Retinal pigment epithelial cell (primary cell): ENCODE measurements around the gene AIFM3.

ENCODE experiments used
- DNase-seq: peaks from one replicate; pipeline ENCODE4 v3.0.0-alpha.2; 2010; ENCODE audit warnings: low read depth
- H3K4me3 ChIP-seq: 2 replicates; pipeline ENCODE4 v1.5.1; 2011; ENCODE audit warnings: mild to moderate bottlenecking, low read length, control low read depth, moderate library complexity
- TF ChIP-seq, protein P1 (sequence below): conservative IDR thresholded peaks from 2 replicates; pipeline ENCODE4 v1.5.1; 2011; ENCODE audit warnings: low read depth, low read length, control low read depth, inconsistent platforms

The AIFM3 gene

DNA sequence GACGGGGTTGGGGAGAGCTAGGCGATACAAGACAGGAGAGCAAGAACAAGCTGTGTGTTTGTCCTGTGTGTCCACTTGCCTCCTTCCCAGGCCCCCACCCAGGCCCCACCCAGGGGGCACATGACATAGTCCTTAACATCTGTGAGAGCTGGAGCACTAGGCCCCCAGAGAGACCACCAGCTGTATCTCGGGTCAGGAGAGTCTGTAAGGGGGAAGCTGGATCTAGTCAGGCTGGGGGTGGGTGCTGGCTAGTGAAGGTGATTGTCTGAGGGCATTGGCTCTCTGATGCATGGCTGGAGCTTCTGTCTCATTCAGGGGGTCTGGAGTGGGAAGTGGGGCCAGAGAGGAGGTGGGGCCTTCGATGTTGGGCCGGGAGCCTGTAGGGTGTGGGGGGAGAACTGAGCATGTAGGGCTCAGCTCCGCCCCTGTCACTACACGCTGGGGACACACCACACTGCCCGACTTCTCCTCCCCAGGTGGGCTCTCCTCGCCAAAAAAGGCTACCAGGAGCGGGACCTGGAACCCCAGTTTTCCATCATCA, 48.5 kb downstream of the AIFM3 start:
- TF ChIP-seq, protein P1, sequence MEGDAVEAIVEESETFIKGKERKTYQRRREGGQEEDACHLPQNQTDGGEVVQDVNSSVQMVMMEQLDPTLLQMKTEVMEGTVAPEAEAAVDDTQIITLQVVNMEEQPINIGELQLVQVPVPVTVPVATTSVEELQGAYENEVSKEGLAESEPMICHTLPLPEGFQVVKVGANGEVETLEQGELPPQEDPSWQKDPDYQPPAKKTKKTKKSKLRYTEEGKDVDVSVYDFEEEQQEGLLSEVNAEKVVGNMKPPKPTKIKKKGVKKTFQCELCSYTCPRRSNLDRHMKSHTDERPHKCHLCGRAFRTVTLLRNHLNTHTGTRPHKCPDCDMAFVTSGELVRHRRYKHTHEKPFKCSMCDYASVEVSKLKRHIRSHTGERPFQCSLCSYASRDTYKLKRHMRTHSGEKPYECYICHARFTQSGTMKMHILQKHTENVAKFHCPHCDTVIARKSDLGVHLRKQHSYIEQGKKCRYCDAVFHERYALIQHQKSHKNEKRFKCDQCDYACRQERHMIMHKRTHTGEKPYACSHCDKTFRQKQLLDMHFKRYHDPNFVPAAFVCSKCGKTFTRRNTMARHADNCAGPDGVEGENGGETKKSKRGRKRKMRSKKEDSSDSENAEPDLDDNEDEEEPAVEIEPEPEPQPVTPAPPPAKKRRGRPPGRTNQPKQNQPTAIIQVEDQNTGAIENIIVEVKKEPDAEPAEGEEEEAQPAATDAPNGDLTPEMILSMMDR: no peak
- DNase-seq: no peak
- H3K4me3 ChIP-seq: no peak overlapping the region

DNA sequence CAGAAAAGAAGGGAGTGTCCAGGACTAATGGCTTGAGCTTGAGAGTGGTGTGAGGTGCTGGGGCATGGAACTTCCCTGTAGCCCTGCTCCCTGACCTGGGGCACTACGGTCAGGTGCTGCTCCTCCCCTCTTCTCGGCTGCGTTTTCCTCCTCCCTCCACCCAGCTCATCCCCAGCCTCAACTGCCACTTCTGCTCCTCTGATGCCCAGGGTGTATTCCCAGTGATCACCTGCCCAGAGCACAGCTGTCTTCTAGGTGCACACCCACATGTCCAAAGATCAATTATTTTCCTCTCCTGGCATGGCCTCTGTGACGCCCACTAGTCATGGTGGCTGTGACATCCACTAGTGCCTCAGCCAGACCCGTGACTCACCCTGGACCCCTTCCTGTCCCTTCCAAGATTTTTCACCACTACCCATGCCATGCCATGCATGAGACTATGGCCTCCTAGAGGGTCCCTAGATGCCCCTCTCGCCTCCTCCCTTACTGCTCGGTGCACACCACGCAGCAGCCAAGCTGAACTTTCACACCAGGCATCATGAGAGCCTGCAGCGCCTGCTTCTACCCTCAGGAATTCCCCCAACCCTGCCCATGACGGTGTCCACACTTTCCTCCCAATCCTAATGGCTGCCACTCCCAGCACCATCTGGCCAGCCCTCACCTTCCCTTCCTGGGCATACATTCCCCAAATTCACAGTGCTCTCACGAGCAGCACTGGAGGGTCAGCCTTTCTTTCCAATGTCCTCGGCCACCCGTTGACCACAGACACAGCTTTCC, 49.8 kb downstream of the AIFM3 start:
- TF ChIP-seq, protein P1: no peak
- DNase-seq: no peak
- H3K4me3 ChIP-seq: no peak overlapping the region

DNA sequence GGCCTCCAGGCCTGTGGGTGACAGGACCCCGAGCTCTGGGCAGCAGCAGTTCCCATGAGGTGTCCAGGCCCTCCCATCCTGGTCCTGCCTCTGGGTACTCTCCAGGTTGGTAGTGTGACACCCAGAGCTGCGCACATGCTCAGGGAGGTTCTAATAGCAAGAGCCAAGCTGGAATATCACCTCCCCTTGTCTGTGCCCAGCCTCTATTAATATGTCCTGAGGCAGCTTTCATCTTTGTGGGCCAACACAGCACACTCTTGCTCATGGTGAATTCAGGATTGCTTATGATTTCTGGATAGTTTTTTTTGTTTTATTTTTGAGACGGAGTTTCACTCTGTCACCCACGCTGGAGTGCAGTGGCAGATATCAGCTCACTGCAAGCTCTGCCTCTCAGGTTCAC, 51.3 kb downstream of the AIFM3 start:
- DNase-seq: no peak
- TF ChIP-seq, protein P1: no peak
- H3K4me3 ChIP-seq: no peak overlapping the region

DNA sequence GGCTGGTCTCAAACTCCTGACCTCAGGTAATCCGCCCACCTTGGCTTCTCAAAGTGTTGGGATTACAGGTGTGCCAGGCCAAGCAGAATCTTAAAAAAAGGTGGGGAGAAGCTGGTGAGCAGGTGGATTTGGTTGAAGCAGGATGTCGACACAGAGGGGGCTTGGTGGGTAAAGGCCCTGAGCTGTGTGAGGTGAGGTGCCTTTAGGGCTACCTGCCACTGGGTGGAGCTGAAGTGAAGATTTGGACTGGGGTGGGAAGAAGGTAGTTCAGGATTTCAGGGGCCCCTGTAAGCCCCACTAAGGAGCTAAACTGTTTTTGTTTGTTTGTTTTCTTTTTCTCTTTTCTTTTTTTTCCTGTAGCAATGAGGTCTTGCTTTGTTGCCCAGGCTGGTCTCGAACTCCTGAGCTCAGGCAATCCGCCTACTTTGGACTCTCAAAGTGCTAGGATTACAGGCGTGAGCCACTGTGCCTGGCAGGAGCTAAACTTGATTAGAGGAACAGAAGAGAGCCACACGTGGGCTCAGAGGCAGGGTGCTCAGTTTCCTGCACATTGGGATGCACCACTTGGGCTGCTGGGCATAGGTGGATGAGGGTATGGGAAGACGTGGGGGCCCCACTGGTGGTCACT, 53.9 kb downstream of the AIFM3 start:
- no peak for DNase-seq
- TF ChIP-seq, protein P1: peak; percentile 60
- H3K4me3 ChIP-seq: no peak overlapping the region

DNA sequence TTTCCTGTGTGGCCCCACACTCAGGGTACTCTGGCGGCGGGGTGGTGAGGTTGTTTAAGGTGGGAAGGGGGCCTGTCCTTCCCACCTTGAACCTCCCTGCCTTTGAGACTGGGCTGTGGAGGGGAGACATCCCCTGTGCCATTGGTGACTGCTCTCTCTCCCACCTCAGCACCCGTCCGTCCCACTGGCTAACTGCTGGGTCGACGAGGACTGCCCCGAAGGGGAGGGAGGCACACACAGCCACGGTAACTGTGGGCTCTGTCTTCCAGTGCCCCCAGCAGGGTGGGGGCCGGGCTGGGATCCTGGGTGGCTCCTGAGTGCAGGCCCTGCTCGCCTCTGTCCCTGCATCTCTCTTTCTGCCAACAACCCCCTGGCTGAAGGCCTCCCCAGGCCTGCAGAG, 55.5 kb downstream of the AIFM3 start:
- H3K4me3 ChIP-seq: no peak overlapping the region
- TF ChIP-seq, protein P1: no peak
- DNase-seq: no peak

DNA sequence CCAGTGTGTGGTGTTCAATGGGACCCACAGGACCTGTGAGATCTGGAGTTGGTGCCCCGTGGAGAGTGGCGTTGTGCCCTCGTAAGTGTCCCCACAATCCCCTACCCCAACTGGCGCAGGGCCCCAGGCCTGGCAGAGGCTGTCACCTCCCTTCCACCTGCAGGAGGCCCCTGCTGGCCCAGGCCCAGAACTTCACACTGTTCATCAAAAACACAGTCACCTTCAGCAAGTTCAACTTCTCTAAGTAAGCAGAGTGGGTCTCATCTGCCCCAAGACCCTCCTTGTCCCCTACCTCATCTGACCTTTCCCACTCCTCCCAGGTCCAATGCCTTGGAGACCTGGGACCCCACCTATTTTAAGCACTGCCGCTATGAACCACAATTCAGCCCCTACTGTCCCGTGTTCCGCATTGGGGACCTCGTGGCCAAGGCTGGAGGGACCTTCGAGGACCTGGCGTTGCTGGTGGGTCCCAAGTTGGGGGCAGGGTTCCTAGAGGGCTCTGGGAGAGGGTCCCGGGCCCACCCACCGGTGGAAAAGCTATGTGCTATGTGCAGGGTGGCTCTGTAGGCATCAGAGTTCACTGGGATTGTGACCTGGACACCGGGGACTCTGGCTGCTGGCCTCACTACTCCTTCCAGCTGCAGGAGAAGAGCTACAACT, 56.0 kb downstream of the AIFM3 start:
- no peak for DNase-seq
- TF ChIP-seq, protein P1: peak; percentile 20
- no peak overlapping the region for H3K4me3 ChIP-seq

DNA sequence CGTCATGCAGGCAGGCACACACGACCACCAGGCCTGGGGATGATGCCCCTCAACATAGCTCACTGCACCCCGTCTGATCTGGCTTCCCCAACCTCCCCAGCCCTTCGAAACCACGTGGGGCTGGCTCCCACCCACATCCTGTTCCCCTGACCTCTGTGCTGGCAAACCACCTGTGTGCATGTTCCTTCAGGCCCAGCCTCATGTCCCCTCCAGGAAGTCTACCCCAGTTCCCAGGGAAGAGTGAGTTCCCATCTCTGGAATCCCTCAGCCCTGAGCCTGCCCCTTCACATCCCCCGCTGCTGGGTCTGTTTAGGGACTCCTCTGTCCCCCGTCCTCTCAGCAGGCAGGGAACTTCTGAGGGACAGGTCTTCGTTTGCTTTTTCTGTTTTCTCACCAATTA, 58.2 kb downstream of the AIFM3 start:
- no peak overlapping the region for H3K4me3 ChIP-seq
- DNase-seq: no peak
- TF ChIP-seq, protein P1: no peak
